Gastroesophageal sphincter (tissue), 4 donors: ENCODE data around the gene EXOC6B. TPM values are rescaled to one million over a fixed set of nuclear protein-coding genes. Genes with fewer than 3 reads are reported as not detected.

Experiments
- ATAC-seq: fragments of 150-250 bp; one replicate; pipeline ENCODE4 v1.9.1; 2016; ENCODE audit warnings: mild to moderate bottlenecking, moderate library complexity
- H3K27ac ChIP-seq, 4 donors: fragments of 200-600 bp; sonication (generic) in 3 of 4; 1 replicate in 3 of 4; 2 replicates in 1 of 4; pipeline ENCODE4 v1.5.1; 2016 to 2019
- H3K27me3 ChIP-seq: fragments of 200-600 bp; sonication (generic); one replicate; pipeline ENCODE4 v1.5.1; 2019
- H3K36me3 ChIP-seq, 2 donors: fragments of 200-600 bp; sonication (generic); one replicate each; pipeline ENCODE4 v1.5.1; 2019; ENCODE audit warnings: control low read depth in 1 of 2
- H3K4me1 ChIP-seq, 3 donors: fragments of 200-600 bp; sonication (generic); 1 replicate in 2 of 3; 2 replicates in 1 of 3; pipeline ENCODE4 v1.5.1; 2016 to 2019; ENCODE audit warnings: control low read depth in 2 of 3
- H3K4me3 ChIP-seq, 2 donors: fragments of 200-600 bp; sonication (generic); one replicate each; pipeline ENCODE4 v1.5.1; 2019; ENCODE audit warnings: mild to moderate bottlenecking in 1 of 2, moderate library complexity in 1 of 2
- H3K9me3 ChIP-seq, 3 donors: fragments of 200-600 bp; sonication (generic); one replicate each; pipeline ENCODE4 v1.5.1; 2017 to 2019; ENCODE audit warnings: control low read depth in 2 of 3
- EP300 ChIP-seq: sonication (generic); formaldehyde crosslinking; IDR thresholded peaks from one replicate; pipeline ENCODE4 v1.6.1; 2017; ENCODE audit warnings: antibody characterized with exemption, mild to moderate bottlenecking
- POLR2A ChIP-seq, 2 donors: fragments of 450-650 bp; IDR thresholded peaks; one replicate each; pipeline ENCODE4 v1.6.1; 2017; ENCODE audit warnings: antibody characterized with exemption in 2 of 2, mild to moderate bottlenecking in 2 of 2, moderate library complexity in 1 of 2
- POLR2AphosphoS5 ChIP-seq: sonication (generic); formaldehyde crosslinking; IDR thresholded peaks from one replicate; pipeline ENCODE4 v1.6.1; 2017; ENCODE audit warnings: antibody characterized with exemption
- WGBS, 2 donors: methylation state at CpG; one replicate each; pipeline ENCODE4 v1.1.5; 2018; ENCODE audit warnings: low coverage in 1 of 2; 5-methylcytosine and 5-hydroxymethylcytosine counted together
- total RNA-seq, 4 donors: library from RNA; depleted of rRNA; stranded (reverse); fragments of >200 nt; gene quantifications; one replicate each; pipeline ENCODE4 v1.1.0, GENCODE V29; 2016
- TF ChIP-seq, protein P1 (sequence below), 4 experiments: fragments of 200-600 bp in 2 of 4; fragments of 450-650 bp in 2 of 4; sonication (generic) in 1 of 4; IDR thresholded peaks; one replicate each; pipeline ENCODE4 v1.5.1; 2017 to 2019; ENCODE audit warnings: antibody characterized with exemption in 4 of 4, mild to moderate bottlenecking in 2 of 4, moderate library complexity in 2 of 4

EXOC6B gene
- total RNA-seq, 4 donors from 2014 or later = 35.3 to 47.2 (median 41.2) TPM

DNA sequence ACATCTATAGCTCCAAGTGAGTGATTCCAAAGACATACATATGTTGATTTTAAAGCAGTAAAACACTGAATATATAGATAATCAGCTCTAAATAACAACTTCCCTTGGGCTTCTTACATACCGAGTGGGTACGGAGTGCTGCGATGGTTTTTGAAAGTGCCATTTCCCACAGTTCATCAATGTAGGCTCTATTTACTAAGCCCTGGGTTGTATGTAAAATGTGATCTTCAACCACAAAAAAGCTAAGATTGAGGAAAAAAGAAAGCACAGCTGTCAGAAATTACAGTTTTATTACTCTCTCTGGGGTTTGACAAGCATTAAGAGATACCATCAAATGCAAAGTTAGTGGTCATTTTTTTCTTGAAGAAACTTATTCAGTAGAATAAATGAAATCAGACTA, 312.8 kb downstream of the EXOC6B start:
- Histone ChIP-seq H3K27me3 (no peaks in the 10 kb centered on the region), H3K36me3 (peaks cover 0 to 4% of the 10 kb centered on the region in 2 donors), H3K27ac (no peak overlapping the region), H3K9me3 (no peaks in the 10 kb centered on the region), H3K4me3 (no peak overlapping the region), H3K4me1 (no peaks in the 10 kb centered on the region)
- TF ChIP-seq POLR2AphosphoS5 (no peak), EP300 (no peak), POLR2A (IDR thresholded peaks at IDR 0.05) (no peak)
- TF ChIP-seq, protein P1, sequence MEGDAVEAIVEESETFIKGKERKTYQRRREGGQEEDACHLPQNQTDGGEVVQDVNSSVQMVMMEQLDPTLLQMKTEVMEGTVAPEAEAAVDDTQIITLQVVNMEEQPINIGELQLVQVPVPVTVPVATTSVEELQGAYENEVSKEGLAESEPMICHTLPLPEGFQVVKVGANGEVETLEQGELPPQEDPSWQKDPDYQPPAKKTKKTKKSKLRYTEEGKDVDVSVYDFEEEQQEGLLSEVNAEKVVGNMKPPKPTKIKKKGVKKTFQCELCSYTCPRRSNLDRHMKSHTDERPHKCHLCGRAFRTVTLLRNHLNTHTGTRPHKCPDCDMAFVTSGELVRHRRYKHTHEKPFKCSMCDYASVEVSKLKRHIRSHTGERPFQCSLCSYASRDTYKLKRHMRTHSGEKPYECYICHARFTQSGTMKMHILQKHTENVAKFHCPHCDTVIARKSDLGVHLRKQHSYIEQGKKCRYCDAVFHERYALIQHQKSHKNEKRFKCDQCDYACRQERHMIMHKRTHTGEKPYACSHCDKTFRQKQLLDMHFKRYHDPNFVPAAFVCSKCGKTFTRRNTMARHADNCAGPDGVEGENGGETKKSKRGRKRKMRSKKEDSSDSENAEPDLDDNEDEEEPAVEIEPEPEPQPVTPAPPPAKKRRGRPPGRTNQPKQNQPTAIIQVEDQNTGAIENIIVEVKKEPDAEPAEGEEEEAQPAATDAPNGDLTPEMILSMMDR (IDR thresholded peaks at IDR 0.05) = no peak
- 94 to 100% methylated on average over 3 of the region's 3 CpGs for WGBS, 2 donors
- no peak for ATAC-seq

DNA sequence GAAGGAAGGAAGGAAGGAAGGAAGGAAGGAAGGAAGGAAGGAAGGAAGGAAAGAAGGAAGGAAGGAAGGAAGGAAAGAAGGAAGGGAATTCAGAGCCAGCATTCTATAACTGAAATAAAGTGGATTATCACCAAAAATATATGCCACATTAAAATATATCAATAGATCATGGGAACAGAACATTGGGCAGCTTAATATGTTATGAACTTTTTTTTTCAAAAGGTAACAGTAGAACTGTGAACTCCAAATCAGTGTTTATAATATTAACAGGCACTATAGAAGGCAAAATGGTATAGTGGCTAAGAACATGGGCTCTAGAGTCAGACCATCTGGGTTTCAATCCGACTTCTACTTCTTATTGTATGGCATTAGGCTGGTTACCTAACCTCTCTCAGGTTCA, 313.5 kb downstream of the EXOC6B start:
- no peak overlapping the region for H3K27ac ChIP-seq
- H3K9me3 ChIP-seq = no peaks in the 10 kb centered on the region
- H3K27me3 ChIP-seq = no peaks in the 10 kb centered on the region
- peaks cover 0 to 4% of the 10 kb centered on the region in 2 donors for H3K36me3 ChIP-seq
- no peaks in the 10 kb centered on the region for H3K4me1 ChIP-seq
- TF ChIP-seq EP300 (no peak), POLR2A (IDR thresholded peaks at IDR 0.05) (no peak), POLR2AphosphoS5 (no peak)
- TF ChIP-seq, protein P1 (IDR thresholded peaks at IDR 0.05) = no peak
- H3K4me3 ChIP-seq = no peak overlapping the region
- no peak for ATAC-seq
- WGBS, 2 donors = 100% methylated on average over 1 of the region's 1 CpG

DNA sequence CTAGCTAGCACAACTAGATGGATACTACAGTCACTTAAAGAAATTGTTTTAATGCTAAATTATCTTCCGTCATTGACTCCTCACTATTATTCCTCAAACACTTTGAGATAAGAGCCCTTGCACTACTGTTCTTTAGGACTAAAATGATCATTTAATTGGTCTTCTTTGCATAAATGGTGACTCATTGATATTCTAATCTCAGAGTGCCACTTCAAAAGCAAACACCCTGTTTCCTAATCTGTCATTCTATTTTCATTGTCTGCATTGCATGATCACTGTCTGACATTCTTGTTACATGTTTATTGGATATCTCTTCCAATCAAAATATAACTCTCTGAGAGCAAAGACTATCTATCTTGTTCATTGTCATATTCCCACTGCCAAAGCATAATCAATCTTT, 313.9 kb downstream of the EXOC6B start:
- Histone ChIP-seq H3K4me3 (no peak overlapping the region), H3K4me1 (no peaks in the 10 kb centered on the region), H3K27ac (no peak overlapping the region), H3K36me3 (peaks cover 0 to 4% of the 10 kb centered on the region in 2 donors), H3K9me3 (no peaks in the 10 kb centered on the region), H3K27me3 (no peaks in the 10 kb centered on the region)
- WGBS, 2 donors = 94 to 100% methylated on average over 1 of the region's 1 CpG
- TF ChIP-seq POLR2AphosphoS5 = no peak
- TF ChIP-seq, protein P1 (IDR thresholded peaks at IDR 0.05) = no peak
- TF ChIP-seq POLR2A (IDR thresholded peaks at IDR 0.05) = no peak
- TF ChIP-seq EP300 = no peak
- no peak for ATAC-seq

DNA sequence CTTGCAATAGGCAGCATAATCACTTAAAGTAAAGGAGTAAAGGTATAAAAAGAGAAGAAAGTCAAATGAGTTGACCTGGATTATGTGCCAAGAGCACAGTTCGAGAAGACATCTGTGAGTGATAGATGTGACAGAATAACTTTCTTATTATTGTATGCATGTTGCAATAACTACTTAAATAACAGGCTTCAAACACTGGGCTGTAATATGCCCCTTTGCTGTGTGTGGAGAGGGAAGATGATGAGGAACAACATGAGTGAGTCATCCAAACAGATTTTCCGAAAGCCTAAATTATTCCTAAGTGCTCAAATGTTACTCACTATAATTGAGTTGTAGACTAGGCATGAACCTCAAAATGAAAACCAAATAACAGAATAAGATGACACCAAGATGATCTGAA, 328.1 kb downstream of the EXOC6B start:
- Histone ChIP-seq H3K36me3 (peaks cover 0 to 37% of the 10 kb centered on the region in 2 donors), H3K4me1 (no peaks in the 10 kb centered on the region), H3K27me3 (no peaks in the 10 kb centered on the region), H3K27ac (no peak overlapping the region), H3K9me3 (no peaks in the 10 kb centered on the region), H3K4me3 (no peak overlapping the region)
- TF ChIP-seq EP300 (no peak), POLR2A (IDR thresholded peaks at IDR 0.05) (no peak), POLR2AphosphoS5 (no peak)
- TF ChIP-seq, protein P1 (IDR thresholded peaks at IDR 0.05) = no peak
- ATAC-seq = no peak
- 44 to 88% methylated on average over 2 of the region's 2 CpGs for WGBS, 2 donors

DNA sequence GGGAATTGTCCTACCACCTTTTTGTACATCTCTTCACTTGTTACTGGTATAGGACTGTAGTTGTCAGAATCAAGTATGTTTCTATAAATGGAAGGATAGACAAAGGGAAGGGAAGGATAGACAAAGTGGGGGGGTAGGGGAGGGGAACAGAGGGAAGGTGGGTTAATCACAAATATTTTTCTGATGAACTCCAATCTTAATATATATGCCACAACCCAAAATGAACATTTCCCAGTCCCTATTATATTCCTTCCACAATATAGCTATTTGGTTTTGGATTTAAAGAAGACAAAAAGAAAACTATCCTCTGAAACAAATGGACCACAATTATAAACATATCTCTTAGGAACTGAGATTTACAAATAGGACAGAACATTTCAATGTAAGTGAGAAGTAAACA, 329.4 kb downstream of the EXOC6B start:
- TF ChIP-seq EP300 (no peak), POLR2A (IDR thresholded peaks at IDR 0.05) (no peak)
- TF ChIP-seq, protein P1 (IDR thresholded peaks at IDR 0.05) = no peak
- H3K4me3 ChIP-seq = no peak overlapping the region
- ATAC-seq = no peak
- H3K27me3 ChIP-seq = no peaks in the 10 kb centered on the region
- peaks cover 0 to 46% of the 10 kb centered on the region in 2 donors for H3K36me3 ChIP-seq
- no peaks in the 10 kb centered on the region for H3K9me3 ChIP-seq
- no peaks in the 10 kb centered on the region for H3K4me1 ChIP-seq
- H3K27ac ChIP-seq = no peak overlapping the region
